ENCODE measurements around the gene C20orf202.

DNA sequence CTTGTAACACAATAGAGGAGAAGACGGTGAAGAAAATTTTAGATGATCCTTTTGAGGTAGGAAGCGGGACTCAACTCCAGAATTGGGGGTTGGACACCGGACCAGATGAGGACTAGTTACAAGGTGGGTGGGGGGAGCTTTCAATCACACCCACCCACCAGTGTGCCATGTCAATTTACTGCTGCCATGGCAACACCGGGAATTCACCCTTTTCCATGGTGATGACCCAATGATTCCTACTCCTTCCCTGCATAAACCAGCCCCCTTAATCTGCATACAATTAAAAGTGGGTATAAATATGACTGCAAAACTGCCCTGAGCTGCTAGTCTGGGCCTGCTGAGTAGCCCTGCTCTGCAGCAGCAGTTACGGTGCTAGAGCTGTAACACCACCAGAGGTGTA, 37.3 kb downstream of the C20orf202 start:
- TF ChIP-seq, protein P1, sequence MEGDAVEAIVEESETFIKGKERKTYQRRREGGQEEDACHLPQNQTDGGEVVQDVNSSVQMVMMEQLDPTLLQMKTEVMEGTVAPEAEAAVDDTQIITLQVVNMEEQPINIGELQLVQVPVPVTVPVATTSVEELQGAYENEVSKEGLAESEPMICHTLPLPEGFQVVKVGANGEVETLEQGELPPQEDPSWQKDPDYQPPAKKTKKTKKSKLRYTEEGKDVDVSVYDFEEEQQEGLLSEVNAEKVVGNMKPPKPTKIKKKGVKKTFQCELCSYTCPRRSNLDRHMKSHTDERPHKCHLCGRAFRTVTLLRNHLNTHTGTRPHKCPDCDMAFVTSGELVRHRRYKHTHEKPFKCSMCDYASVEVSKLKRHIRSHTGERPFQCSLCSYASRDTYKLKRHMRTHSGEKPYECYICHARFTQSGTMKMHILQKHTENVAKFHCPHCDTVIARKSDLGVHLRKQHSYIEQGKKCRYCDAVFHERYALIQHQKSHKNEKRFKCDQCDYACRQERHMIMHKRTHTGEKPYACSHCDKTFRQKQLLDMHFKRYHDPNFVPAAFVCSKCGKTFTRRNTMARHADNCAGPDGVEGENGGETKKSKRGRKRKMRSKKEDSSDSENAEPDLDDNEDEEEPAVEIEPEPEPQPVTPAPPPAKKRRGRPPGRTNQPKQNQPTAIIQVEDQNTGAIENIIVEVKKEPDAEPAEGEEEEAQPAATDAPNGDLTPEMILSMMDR (tag by site-specific recombination; IDR thresholded peaks at IDR 0.05), result no peak
- no peak for TF ChIP-seq HOXA7 (CRISPR knock-in tag; IDR thresholded peaks at IDR 0.05; ENCODE audit: borderline replicate concordance)
- no peak for TF ChIP-seq ZNF610 (tag by site-specific recombination; IDR thresholded peaks at IDR 0.05; ENCODE audit: borderline replicate concordance)
- TF ChIP-seq KLF10 (tag by site-specific recombination; IDR thresholded peaks at IDR 0.05), result no peak
- TF ChIP-seq, protein P2, sequence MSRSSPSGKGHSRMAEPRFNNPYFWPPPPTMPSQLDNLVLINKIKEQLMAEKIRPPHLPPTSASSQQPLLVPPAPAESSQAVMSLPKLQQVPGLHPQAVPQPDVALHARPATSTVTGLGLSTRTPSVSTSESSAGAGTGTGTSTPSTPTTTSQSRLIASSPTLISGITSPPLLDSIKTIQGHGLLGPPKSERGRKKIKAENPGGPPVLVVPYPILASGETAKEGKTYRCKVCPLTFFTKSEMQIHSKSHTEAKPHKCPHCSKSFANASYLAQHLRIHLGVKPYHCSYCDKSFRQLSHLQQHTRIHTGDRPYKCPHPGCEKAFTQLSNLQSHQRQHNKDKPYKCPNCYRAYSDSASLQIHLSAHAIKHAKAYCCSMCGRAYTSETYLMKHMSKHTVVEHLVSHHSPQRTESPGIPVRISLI (tag by site-specific recombination; IDR thresholded peaks at IDR 0.05), result no peak

Measured in HEK293 (cell line).